CD8-positive, alpha-beta memory T cell (primary cell): ENCODE results near the gene CDH26. TPM values are rescaled to one million over a fixed set of nuclear protein-coding genes. Genes with fewer than 3 reads are reported as not detected.

ENCODE experiments used
- CTCF ChIA-PET: fragments of 350-600 bp; sonication (Branson Sonifier 250); formaldehyde crosslinking; loops from one replicate; lab custom pipeline; 2021; ENCODE audit warnings: antibody characterized with exemption; lab: Charles Lee
- POLR2A ChIA-PET: fragments of 350-600 bp; sonication (Branson Sonifier 250); formaldehyde crosslinking; loops from one replicate; lab custom pipeline; 2021; ENCODE audit warnings: antibody characterized with exemption; lab: Charles Lee
- DNase-seq, 5 donors: peaks; one replicate each; pipeline versions ENCODE4 v3.0.0 to v3.0.0-alpha.2; 2020 to 2022; ENCODE audit warnings: mixed read lengths in 1 of 5
- H3K27ac ChIP-seq: one replicate; pipeline ENCODE4 v1.7.0; 2013; ENCODE audit warnings: low read depth, mild to moderate bottlenecking, low read length, moderate library complexity
- H3K27me3 ChIP-seq: 2 replicates; pipeline ENCODE4 v1.7.0; 2013; ENCODE audit warnings: low read length, mild to moderate bottlenecking; ENCODE audit not compliant: insufficient read depth, poor library complexity, severe bottlenecking
- H3K36me3 ChIP-seq: 2 replicates; pipeline ENCODE4 v1.7.0; 2013; ENCODE audit warnings: mild to moderate bottlenecking, low read length, moderate library complexity; ENCODE audit not compliant: insufficient read depth
- H3K4me1 ChIP-seq: 2 replicates; pipeline ENCODE4 v1.7.0; 2013; ENCODE audit warnings: mild to moderate bottlenecking, low read length, moderate library complexity; ENCODE audit not compliant: insufficient read depth
- H3K4me3 ChIP-seq: 2 replicates; pipeline ENCODE4 v1.7.0; 2013; ENCODE audit warnings: mild to moderate bottlenecking, low read length
- H3K9me3 ChIP-seq: 2 replicates; pipeline ENCODE4 v1.7.0; 2013; ENCODE audit warnings: mild to moderate bottlenecking, low read length
- H3K27ac Mint-ChIP-seq, 8 donors: one replicate each; pipeline ENCODE4 v1.8.0; 2020 to 2021; ENCODE audit warnings: mixed read lengths in 8 of 8, mild to moderate bottlenecking in 6 of 8, inconsistent platforms in 3 of 8, moderate library complexity in 3 of 8
- H3K27me3 Mint-ChIP-seq, 2 donors: one replicate each; pipeline ENCODE4 v1.8.0; 2020 to 2021; ENCODE audit warnings: mixed read lengths in 2 of 2, mild to moderate bottlenecking in 1 of 2, moderate library complexity in 1 of 2
- H3K36me3 Mint-ChIP-seq, 3 donors: one replicate each; pipeline ENCODE4 v1.8.0; 2020 to 2021; ENCODE audit warnings: mixed read lengths in 3 of 3, inconsistent platforms in 1 of 3, mild to moderate bottlenecking in 1 of 3
- H3K4me1 Mint-ChIP-seq, 3 donors: one replicate each; pipeline ENCODE4 v1.8.0; 2020 to 2021; ENCODE audit warnings: mixed read lengths in 3 of 3, inconsistent platforms in 1 of 3, mild to moderate bottlenecking in 1 of 3
- H3K4me3 Mint-ChIP-seq, 7 donors: one replicate each; pipeline ENCODE4 v1.8.0; 2020 to 2021; ENCODE audit warnings: mixed read lengths in 7 of 7, mild to moderate bottlenecking in 6 of 7, moderate library complexity in 4 of 7, inconsistent platforms in 2 of 7
- H3K9me3 Mint-ChIP-seq, 5 donors: one replicate each; pipeline ENCODE4 v1.8.0; 2020 to 2022; ENCODE audit warnings: mixed read lengths in 5 of 5, mild to moderate bottlenecking in 3 of 5, moderate library complexity in 2 of 5, inconsistent platforms in 1 of 5
- polyA plus RNA-seq: library from polyadenylated mRNA; unstranded; fragments of 300-500 nt; fragmentation: Illumina TruSeq; gene quantifications from one replicate; pipeline ENCODE4 v1.2.3, GENCODE V29; 2021
- total RNA-seq, 2 experiments: library from RNA; stranded (reverse); gene quantifications; one replicate each; pipeline ENCODE4 v1.2.3, GENCODE V29; 2021

Gene CDH26
- total and polyA plus RNA-seq, 3 experiments from 2014 or later, result 0.63 to 0.91 TPM; not detected in 1

- H3K4me1 Mint-ChIP-seq, result no peaks in the 10 kb centered on the region
- no peaks in the 10 kb centered on the region for H3K36me3 ChIP-seq
- no peaks in the 10 kb centered on the region for H3K27me3 ChIP-seq
- no peak overlapping the region for H3K4me3 ChIP-seq
- no peaks in the 10 kb centered on the region for H3K9me3 ChIP-seq
- ChIA-PET CTCF (no interaction called here), POLR2A (no interaction called here)
- H3K4me3 Mint-ChIP-seq, result no peak overlapping the region
- no peaks in the 10 kb centered on the region for H3K9me3 Mint-ChIP-seq
- no peak overlapping the region for H3K27ac Mint-ChIP-seq
- peaks cover 3 to 12% (median 7%) of the 10 kb centered on the region in 3 donors for H3K36me3 Mint-ChIP-seq
- H3K4me1 ChIP-seq, result no peaks in the 10 kb centered on the region
- peaks cover 0 to 5% of the 10 kb centered on the region in 2 donors for H3K27me3 Mint-ChIP-seq
- no peak overlapping the region for H3K27ac ChIP-seq
- DNase-seq, result no peak
These were observed 42.2 kb downstream of the CDH26 start for GRCh38 chr20:60000271-60001042.

GRCh38 chr20:60001108-60001507, 42.9 kb downstream of the CDH26 start:
- Mint-ChIP-seq H3K36me3 (peaks cover 3 to 10% (median 7%) of the 10 kb centered on the region in 3 donors), H3K27ac (no peak overlapping the region), H3K4me3 (no peak overlapping the region), H3K9me3 (no peaks in the 10 kb centered on the region), H3K4me1 (no peaks in the 10 kb centered on the region), H3K27me3 (peaks cover 0 to 2% of the 10 kb centered on the region in 2 donors)
- H3K4me3 ChIP-seq, result no peak overlapping the region
- H3K9me3 ChIP-seq, result no peaks in the 10 kb centered on the region
- no peak for DNase-seq
- H3K4me1 ChIP-seq, result no peaks in the 10 kb centered on the region
- no peak overlapping the region for H3K27ac ChIP-seq
- CTCF ChIA-PET, result no interaction called here
- H3K27me3 ChIP-seq, result no peaks in the 10 kb centered on the region
- POLR2A ChIA-PET, result no interaction called here
- no peaks in the 10 kb centered on the region for H3K36me3 ChIP-seq

DNA sequence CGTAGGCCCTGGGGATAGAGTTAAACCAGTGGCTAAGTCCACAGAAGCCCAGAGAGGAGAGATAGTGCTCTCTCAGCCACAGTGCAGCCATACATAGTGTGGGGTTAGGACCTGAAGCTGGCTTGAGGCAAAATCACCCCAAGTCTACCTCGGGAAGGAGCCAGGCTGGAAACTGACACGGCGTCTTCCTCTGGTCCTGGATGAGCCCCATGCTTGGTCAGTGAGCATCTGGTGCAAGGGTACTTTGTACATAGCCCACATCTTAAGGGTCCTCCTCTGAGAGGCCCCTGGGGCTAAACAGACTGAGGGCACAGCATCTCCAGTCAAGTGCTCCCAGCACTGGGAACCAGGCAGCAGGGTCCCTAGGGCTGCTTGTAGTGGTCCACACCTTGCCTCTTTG, 45.6 kb downstream of the CDH26 start:
- Histone ChIP-seq H3K36me3 (no peaks in the 10 kb centered on the region), H3K9me3 (no peaks in the 10 kb centered on the region), H3K4me1 (no peaks in the 10 kb centered on the region), H3K27ac (no peak overlapping the region), H3K4me3 (no peak overlapping the region), H3K27me3 (no peaks in the 10 kb centered on the region)
- no peak overlapping the region for H3K4me3 Mint-ChIP-seq
- DNase-seq, result no peak
- peaks cover 0 to 3% (median 3%) of the 10 kb centered on the region in 3 donors for H3K4me1 Mint-ChIP-seq
- POLR2A ChIA-PET, result no interaction called here
- CTCF ChIA-PET, result no interaction called here
- H3K27ac Mint-ChIP-seq, result no peak overlapping the region
- no peaks in the 10 kb centered on the region for H3K9me3 Mint-ChIP-seq
- H3K27me3 Mint-ChIP-seq, result no peaks in the 10 kb centered on the region
- H3K36me3 Mint-ChIP-seq, result peaks cover 0 to 7% (median 3%) of the 10 kb centered on the region in 3 donors

DNA sequence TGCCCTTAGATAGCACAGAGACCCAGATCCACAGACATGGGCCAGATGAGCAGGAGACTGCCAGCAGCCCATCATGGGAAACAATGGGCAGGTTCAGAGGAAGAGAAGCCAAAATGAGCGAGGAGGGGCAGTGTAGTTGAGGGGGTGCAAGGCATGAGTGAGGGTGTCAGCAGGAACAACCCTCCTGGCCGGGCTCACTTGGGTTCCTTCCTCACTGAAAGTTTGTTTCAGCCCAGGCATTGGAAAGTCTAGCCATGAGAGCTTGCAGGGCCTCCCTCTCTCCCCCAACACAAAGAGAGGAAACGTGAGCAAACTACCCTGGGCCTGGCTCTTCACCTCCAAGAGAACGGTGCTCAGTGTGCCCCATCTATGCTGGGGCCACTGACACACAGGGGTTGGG, 48.0 kb downstream of the CDH26 start:
- H3K9me3 ChIP-seq, result no peaks in the 10 kb centered on the region
- CTCF ChIA-PET, result interaction anchor here (1.1 kb wide), 1 partner anchor 14 kb away, joined by 3 read pairs; no protein-coding TSS in a partner anchor
- peaks cover 0 to 4% of the 10 kb centered on the region in 2 donors for H3K27me3 Mint-ChIP-seq
- H3K27me3 ChIP-seq, result no peaks in the 10 kb centered on the region
- no peak overlapping the region for H3K4me3 ChIP-seq
- no peak overlapping the region for H3K4me3 Mint-ChIP-seq
- peaks cover 3% of the 10 kb centered on the region for H3K4me1 ChIP-seq
- peaks cover 0 to 1% (median under 1%) of the 10 kb centered on the region in 3 donors for H3K36me3 Mint-ChIP-seq
- H3K9me3 Mint-ChIP-seq, result no peaks in the 10 kb centered on the region
- H3K36me3 ChIP-seq, result no peaks in the 10 kb centered on the region
- peaks cover 6 to 14% (median 11%) of the 10 kb centered on the region in 3 donors for H3K4me1 Mint-ChIP-seq
- H3K27ac ChIP-seq, result no peak overlapping the region
- no peak for DNase-seq
- H3K27ac Mint-ChIP-seq, result peak overlapping the region in 1 of 8 donors; percentile 93
- POLR2A ChIA-PET, result no interaction called here

DNA sequence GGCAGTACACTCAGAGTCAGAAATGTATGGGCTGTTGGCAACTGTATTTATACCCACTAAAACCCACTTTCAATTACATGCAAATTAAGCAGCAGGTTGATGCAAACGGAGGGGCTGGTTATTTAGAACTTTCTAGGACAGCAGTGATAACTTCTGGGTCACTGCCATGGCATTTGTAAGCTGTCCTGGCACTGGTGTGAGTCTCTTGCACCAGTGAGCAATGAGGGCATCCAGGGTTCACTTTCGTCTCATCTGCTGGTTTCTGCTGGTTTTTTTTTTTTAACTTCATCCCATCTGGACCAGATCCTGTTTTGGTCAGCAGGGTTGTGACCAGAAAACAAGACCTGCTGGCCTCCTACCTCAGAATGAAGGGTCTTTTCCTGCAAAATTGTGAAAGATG, 49.2 kb downstream of the CDH26 start:
- POLR2A ChIA-PET, result no interaction called here

DNA sequence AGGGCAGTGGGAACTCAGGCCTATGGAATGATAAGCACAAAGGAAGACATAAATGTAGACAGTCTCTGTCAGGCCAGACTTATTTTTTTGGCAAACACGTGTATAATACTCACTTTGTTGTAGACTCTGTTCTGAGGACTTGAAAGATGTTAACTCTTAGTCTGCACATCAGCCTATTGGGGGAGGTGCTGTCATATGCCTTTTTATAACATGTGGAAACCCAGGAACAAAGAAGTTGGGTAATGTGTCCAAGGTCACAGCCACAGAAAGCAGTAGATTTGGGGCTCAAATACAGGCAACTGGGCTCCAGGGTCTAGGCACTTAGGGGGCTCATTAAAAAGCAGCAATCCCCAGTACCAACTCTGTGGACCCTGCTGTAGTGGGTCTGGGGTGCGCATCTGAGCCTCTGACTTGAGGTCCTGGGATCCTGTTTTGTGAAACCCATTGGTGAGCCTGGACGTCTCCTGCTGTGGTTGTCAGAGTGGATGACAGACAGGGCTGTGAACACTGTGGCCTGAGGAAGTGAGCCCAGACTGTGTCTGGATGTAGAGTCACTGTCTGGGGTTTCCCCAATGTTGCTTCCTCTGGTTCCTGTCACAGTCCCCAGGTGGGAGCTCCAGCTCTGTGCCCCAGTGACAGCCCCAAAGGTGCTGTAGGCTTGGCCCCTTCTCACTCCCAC, 50.0 kb downstream of the CDH26 start:
- Mint-ChIP-seq H3K4me3 (no peak overlapping the region), H3K27me3 (peaks cover 0 to 6% of the 10 kb centered on the region in 2 donors), H3K27ac (peak overlapping the region in 1 of 8 donors; percentile 23), H3K9me3 (no peaks in the 10 kb centered on the region), H3K36me3 (peaks cover 0 to 1% (median 0%) of the 10 kb centered on the region in 3 donors), H3K4me1 (peaks cover 22 to 31% (median 26%) of the 10 kb centered on the region in 3 donors)
- H3K36me3 ChIP-seq, result no peaks in the 10 kb centered on the region
- ChIA-PET CTCF (no interaction called here), POLR2A (no interaction called here)
- no peak overlapping the region for H3K27ac ChIP-seq
- no peak overlapping the region for H3K4me3 ChIP-seq
- no peaks in the 10 kb centered on the region for H3K27me3 ChIP-seq
- H3K9me3 ChIP-seq, result no peaks in the 10 kb centered on the region
- DNase-seq, result no peak
- peaks cover 17% of the 10 kb centered on the region for H3K4me1 ChIP-seq

More for the DNA sequence above, 49.2 kb downstream of the CDH26 start:
- peaks cover 0 to 1% (median 0%) of the 10 kb centered on the region in 3 donors for H3K36me3 Mint-ChIP-seq
- H3K27ac ChIP-seq, result no peak overlapping the region
- H3K4me1 Mint-ChIP-seq, result peaks cover 18 to 26% (median 23%) of the 10 kb centered on the region in 3 donors
- H3K27ac Mint-ChIP-seq, result peak overlapping the region in 2 of 8 donors; percentile 4 to 64
- H3K27me3 ChIP-seq, result no peaks in the 10 kb centered on the region
- no peaks in the 10 kb centered on the region for H3K9me3 ChIP-seq
- DNase-seq, result no peak
- H3K4me3 Mint-ChIP-seq, result no peak overlapping the region
- no peak overlapping the region for H3K4me3 ChIP-seq
- no peaks in the 10 kb centered on the region for H3K36me3 ChIP-seq
- peaks cover 15% of the 10 kb centered on the region for H3K4me1 ChIP-seq
- peaks cover 0 to 6% of the 10 kb centered on the region in 2 donors for H3K27me3 Mint-ChIP-seq
- H3K9me3 Mint-ChIP-seq, result no peaks in the 10 kb centered on the region
- CTCF ChIA-PET, result interaction anchor here (1.1 kb wide), 1 partner anchor 15 kb away, joined by 3 read pairs; no protein-coding TSS in a partner anchor

DNA sequence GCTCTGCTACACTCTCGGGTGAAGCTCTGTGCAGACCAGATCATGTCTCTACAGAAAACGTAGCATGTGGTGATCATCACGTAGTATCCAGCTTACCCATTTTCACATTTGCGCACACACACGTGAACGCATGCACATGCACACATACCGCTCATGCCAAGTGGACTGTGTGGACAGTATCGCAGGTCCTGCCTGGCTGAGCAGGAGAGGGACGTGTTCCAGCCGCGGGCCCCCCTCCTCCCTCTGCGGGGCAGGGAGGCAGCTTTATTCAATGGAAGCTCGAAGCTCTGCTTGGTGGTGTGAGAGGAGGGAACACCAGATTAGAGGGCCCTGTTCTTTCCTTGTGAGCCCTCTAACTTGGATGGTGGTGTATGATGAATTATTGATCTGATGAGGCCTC, 51.1 kb downstream of the CDH26 start:
- DNase-seq, result no peak
- Histone ChIP-seq H3K27ac (no peak overlapping the region), H3K27me3 (no peaks in the 10 kb centered on the region), H3K4me3 (no peak overlapping the region), H3K4me1 (peaks cover 17% of the 10 kb centered on the region), H3K9me3 (no peaks in the 10 kb centered on the region), H3K36me3 (no peaks in the 10 kb centered on the region)
- Mint-ChIP-seq H3K4me1 (peaks cover 22 to 31% (median 26%) of the 10 kb centered on the region in 3 donors), H3K9me3 (no peaks in the 10 kb centered on the region), H3K27me3 (peaks cover 0 to 6% of the 10 kb centered on the region in 2 donors), H3K27ac (peak overlapping the region in 1 of 8 donors; percentile 49), H3K36me3 (peaks cover 0 to 1% (median 0%) of the 10 kb centered on the region in 3 donors), H3K4me3 (no peak overlapping the region)
- ChIA-PET CTCF (no interaction called here), POLR2A (no interaction called here)
